ENCODE data around the gene DEFB108B. TPM values are rescaled to one million over a fixed set of nuclear protein-coding genes. Genes with fewer than 3 reads are reported as not detected.
"Not testable (repeated sequence)": the region's sequence is repeated elsewhere in the genome, so short reads cannot be mapped to it uniquely, and the experiment has no call there.

Gene DEFB108B
- polyA plus RNA-seq, 1 experiment, result not detected

GRCh38 chr11:71804158-71804947 lies 28.6 kb upstream of the DEFB108B start:
- H3K27ac ChIP-seq (ENCODE audit: low read depth, low read length); CTCF ChIA-PET; H3K9me3 ChIP-seq (ENCODE audit: control insufficient read depth, insufficient read depth, low read length); DNase-seq (ENCODE audit: low read depth, low spot score); H3K27me3 ChIP-seq (ENCODE audit: control insufficient read depth, insufficient read depth, low read length); POLR2A ChIA-PET; H3K4me3 ChIP-seq (ENCODE audit: low read depth, low read length): not testable (repeated sequence)

- H3K27ac ChIP-seq (ENCODE audit: low read depth, low read length); H3K9me3 ChIP-seq (ENCODE audit: control insufficient read depth, insufficient read depth, low read length); POLR2A ChIA-PET; H3K4me3 ChIP-seq (ENCODE audit: low read depth, low read length); H3K27me3 ChIP-seq (ENCODE audit: control insufficient read depth, insufficient read depth, low read length); DNase-seq (ENCODE audit: low read depth, low spot score): not testable (repeated sequence)
- CTCF ChIA-PET, result interaction anchor here (0.6 kb wide), 1 partner anchor 34 kb away, joined by 3 read pairs; no protein-coding TSS in a partner anchor
Observed at GRCh38 chr11:71812529-71812928, 20.5 kb upstream of the DEFB108B start.

DNA sequence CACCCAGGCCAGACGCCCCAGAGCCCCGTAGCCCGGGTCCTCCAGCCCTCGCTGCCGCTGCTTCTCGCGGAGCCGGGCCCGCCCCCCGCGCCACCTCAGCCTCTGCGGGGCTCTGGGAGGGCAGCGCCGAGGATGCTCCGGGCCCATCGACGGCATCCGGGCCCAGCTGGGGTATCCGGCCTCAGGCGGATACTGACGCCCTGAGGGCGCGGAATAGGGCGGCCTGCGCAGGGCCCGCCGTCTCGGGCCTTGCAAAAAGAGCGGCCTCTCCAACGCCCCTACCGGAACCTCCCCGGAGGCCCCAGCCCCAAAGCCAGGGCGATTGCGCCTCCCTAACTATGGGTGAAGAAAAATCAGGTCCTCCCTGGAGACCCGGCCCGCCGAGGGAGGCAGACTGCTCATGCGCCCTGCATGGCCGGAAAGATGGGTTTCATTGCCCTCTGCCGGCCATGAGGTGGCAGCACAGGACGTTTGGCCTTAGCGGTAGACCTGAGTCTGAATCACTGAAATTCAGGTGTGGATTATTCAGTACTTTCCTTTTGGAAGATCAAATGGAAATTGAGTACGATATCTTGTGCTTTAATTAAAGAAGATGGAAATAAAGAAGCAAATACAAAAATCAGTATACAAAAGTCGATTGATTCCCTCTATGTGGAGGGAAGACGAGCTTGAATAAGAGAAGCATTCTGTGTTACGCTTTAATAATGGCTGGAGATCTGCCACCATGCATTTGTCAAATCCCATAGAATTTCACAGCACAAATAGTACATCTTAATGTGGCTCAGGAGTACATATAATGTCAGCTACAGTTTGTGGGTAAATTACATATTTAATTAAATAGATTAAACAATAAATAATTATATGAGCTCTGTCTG lies 19.3 kb upstream of the DEFB108B start:
- TF ChIP-seq, protein P1, sequence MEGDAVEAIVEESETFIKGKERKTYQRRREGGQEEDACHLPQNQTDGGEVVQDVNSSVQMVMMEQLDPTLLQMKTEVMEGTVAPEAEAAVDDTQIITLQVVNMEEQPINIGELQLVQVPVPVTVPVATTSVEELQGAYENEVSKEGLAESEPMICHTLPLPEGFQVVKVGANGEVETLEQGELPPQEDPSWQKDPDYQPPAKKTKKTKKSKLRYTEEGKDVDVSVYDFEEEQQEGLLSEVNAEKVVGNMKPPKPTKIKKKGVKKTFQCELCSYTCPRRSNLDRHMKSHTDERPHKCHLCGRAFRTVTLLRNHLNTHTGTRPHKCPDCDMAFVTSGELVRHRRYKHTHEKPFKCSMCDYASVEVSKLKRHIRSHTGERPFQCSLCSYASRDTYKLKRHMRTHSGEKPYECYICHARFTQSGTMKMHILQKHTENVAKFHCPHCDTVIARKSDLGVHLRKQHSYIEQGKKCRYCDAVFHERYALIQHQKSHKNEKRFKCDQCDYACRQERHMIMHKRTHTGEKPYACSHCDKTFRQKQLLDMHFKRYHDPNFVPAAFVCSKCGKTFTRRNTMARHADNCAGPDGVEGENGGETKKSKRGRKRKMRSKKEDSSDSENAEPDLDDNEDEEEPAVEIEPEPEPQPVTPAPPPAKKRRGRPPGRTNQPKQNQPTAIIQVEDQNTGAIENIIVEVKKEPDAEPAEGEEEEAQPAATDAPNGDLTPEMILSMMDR (IDR thresholded peaks at IDR 0.05; ENCODE audit: low read depth, low read length), result peak; percentile 73
- H3K9me3 ChIP-seq (ENCODE audit: control insufficient read depth, insufficient read depth, low read length); POLR2A ChIA-PET; H3K27me3 ChIP-seq (ENCODE audit: control insufficient read depth, insufficient read depth, low read length); H3K27ac ChIP-seq (ENCODE audit: low read depth, low read length): not testable (repeated sequence)
- peak overlapping the region; percentile 50 for H3K4me3 ChIP-seq (ENCODE audit: low read depth, low read length)
- DNase-seq (ENCODE audit: low read depth, low spot score), result peak; percentile 18
- CTCF ChIA-PET, result interaction anchor here (0.9 to 1.0 kb wide), 2 partner anchors 22 to 65 kb away, joined by 3 read pairs; no protein-coding TSS in a partner anchor

GRCh38 chr11:71821539-71821938 lies 11.5 kb upstream of the DEFB108B start:
- H3K9me3 ChIP-seq (ENCODE audit: control insufficient read depth, insufficient read depth, low read length); POLR2A ChIA-PET; H3K4me3 ChIP-seq (ENCODE audit: low read depth, low read length); H3K27me3 ChIP-seq (ENCODE audit: control insufficient read depth, insufficient read depth, low read length); H3K27ac ChIP-seq (ENCODE audit: low read depth, low read length); DNase-seq (ENCODE audit: low read depth, low spot score); CTCF ChIA-PET: not testable (repeated sequence)

GRCh38 chr11:71829247-71829646 lies 3.8 kb upstream of the DEFB108B start:
- DNase-seq (ENCODE audit: low read depth, low spot score); H3K9me3 ChIP-seq (ENCODE audit: control insufficient read depth, insufficient read depth, low read length); H3K27me3 ChIP-seq (ENCODE audit: control insufficient read depth, insufficient read depth, low read length); POLR2A ChIA-PET; H3K27ac ChIP-seq (ENCODE audit: low read depth, low read length); H3K4me3 ChIP-seq (ENCODE audit: low read depth, low read length); CTCF ChIA-PET: not testable (repeated sequence)

- CTCF ChIA-PET; H3K27me3 ChIP-seq (ENCODE audit: control insufficient read depth, insufficient read depth, low read length); H3K9me3 ChIP-seq (ENCODE audit: control insufficient read depth, insufficient read depth, low read length); H3K27ac ChIP-seq (ENCODE audit: low read depth, low read length); H3K4me3 ChIP-seq (ENCODE audit: low read depth, low read length); POLR2A ChIA-PET; DNase-seq (ENCODE audit: low read depth, low spot score): not testable (repeated sequence)
Observed at GRCh38 chr11:71829686-71830085, 3.3 kb upstream of the DEFB108B start.

DNA sequence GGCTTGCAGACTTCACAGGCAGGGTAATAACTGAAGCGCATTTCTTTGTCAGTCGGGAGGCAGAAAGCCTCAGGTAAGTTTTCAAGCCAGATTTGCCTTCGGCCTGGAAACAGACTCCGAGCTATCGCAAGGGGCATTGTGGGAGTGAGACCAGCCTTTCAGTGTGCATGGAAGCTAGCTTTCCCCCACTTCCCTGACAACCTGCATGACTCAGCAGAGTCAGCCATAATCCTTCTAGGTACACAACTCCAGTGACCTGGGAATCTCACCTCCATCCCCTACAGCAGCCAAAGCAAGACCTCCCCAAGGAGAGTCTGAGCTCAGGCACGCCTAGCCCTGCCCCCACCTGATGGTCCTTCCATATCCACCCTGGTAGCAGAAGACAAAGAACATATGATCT lies 9.7 kb downstream of the DEFB108B start:
- CTCF ChIA-PET; POLR2A ChIA-PET; H3K27me3 ChIP-seq (ENCODE audit: control insufficient read depth, insufficient read depth, low read length): not testable (repeated sequence)

DNA sequence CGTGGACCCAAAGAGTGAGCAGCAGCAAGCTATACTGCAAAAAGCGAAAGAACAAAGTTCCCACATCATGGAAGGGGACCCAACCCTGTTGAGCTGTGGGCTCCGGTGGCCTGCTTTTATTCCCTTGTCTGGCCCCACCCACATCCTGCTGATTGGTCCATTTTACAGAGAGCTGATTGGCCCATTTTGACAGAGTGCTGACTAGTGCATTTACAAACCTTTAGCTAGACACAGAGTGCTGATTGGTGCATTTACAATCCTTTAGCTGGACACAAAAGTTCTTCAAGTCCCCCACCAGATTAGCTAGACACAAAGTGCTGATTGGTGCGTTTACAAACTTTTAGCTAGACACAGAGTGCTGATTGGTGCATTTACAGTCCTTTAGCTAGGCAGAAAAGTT lies 10.4 kb downstream of the DEFB108B start:
- DNase-seq (ENCODE audit: low read depth, low spot score); H3K9me3 ChIP-seq (ENCODE audit: control insufficient read depth, insufficient read depth, low read length); H3K4me3 ChIP-seq (ENCODE audit: low read depth, low read length); H3K27ac ChIP-seq (ENCODE audit: low read depth, low read length); CTCF ChIA-PET; H3K27me3 ChIP-seq (ENCODE audit: control insufficient read depth, insufficient read depth, low read length); POLR2A ChIA-PET: not testable (repeated sequence)

More for the DNA sequence above, 9.7 kb downstream of the DEFB108B start:
- not testable (repeated sequence) for H3K4me3 ChIP-seq (ENCODE audit: low read depth, low read length); H3K27ac ChIP-seq (ENCODE audit: low read depth, low read length); DNase-seq (ENCODE audit: low read depth, low spot score); H3K9me3 ChIP-seq (ENCODE audit: control insufficient read depth, insufficient read depth, low read length)
